ENCODE results near the gene CHTF18.

The CHTF18 gene

GRCh38 chr16:760545-761343, 27.7 kb upstream of the CHTF18 start, which contains the start of gene MSLN:
MSLN (plus strand) TSS chr16:760734; CDS start chr16:762681, 1,947 bp downstream.
- DNase-seq (ENCODE audit: low read depth in 2 of 2) = no peak

DNA sequence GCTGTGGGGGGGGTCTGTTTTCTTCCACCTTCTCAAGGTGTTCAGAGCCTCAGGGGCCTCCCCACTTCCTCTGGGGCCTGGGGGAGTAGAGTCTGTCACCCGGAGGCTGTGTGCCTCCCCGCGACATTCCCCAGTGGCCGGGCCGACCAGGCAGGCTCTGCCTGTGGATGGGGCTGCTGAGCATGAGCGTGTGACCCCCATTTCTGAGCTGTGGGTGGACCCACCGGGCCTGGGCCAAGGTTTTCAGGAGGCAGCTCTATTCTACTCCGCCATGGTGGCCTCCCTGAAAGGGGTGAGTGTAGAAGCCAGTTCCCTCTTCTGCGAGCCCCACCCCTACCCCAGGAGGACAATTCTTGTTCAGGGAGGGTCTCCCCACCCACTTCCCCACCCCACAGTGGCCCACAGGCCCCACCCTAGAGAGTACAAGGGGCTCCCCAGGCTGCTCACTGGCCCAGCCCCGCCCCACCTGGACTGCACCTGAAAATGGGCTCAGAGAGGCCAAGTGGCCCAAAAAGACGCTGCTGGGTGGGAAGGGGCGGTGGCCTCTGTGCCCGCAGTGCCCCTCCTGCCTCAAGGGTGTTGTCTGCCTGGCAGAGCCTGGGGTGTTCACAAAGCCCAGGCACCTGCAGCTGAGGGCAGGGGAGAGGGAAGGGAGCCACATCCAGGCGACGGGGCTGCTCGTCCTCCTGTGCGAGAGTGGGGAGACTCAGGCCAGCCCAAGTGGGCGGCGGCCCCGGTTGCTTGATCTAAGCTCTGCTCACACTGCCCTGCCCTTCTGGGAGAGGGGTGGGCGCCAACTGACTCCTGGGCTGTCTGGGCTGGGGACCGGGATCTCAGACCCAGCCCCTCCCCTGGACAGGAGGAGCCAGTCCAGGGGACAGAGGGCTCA, 26.6 kb upstream of the CHTF18 start:
- no peak for DNase-seq (ENCODE audit: low read depth in 2 of 2)

- DNase-seq (ENCODE audit: low read depth in 2 of 2) = no peak
Measured at GRCh38 chr16:762595-763268, 25.7 kb upstream of the CHTF18 start.

- no peak for DNase-seq (ENCODE audit: low read depth in 2 of 2)
Measured at GRCh38 chr16:763369-764183, 24.8 kb upstream of the CHTF18 start.

DNA sequence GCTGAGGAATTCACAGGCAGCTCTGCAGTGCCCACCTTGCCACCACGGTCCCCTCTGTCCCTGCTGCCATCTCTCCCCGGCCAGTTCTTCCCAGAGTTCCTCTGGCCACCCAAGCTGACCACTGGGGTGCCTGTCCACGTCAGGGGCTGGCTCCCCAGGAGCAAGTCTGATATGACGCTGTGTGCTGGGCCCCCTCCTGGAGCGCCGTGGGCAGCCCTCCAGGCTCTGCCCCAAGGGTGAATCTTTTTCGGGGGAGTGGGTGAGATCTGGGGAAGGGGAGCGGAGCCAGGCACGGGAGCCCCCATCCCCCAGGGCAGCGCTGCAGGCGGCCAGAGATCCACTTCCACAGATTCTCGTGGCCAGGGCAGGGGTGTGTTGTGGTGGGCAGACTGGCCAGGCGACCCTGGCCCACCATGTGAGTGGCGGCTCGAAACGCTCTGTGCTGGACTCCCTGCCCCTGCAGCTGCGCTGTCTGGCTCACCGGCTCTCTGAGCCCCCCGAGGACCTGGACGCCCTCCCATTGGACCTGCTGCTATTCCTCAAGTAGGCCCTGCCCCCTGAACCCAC, 24.2 kb upstream of the CHTF18 start:
- no peak for DNase-seq (ENCODE audit: low read depth in 2 of 2)

GRCh38 chr16:764848-765487, 23.5 kb upstream of the CHTF18 start:
- no peak for DNase-seq (ENCODE audit: low read depth in 2 of 2)

GRCh38 chr16:765488-765865, 22.9 kb upstream of the CHTF18 start:
- no peak for DNase-seq (ENCODE audit: low read depth in 2 of 2)

DNA sequence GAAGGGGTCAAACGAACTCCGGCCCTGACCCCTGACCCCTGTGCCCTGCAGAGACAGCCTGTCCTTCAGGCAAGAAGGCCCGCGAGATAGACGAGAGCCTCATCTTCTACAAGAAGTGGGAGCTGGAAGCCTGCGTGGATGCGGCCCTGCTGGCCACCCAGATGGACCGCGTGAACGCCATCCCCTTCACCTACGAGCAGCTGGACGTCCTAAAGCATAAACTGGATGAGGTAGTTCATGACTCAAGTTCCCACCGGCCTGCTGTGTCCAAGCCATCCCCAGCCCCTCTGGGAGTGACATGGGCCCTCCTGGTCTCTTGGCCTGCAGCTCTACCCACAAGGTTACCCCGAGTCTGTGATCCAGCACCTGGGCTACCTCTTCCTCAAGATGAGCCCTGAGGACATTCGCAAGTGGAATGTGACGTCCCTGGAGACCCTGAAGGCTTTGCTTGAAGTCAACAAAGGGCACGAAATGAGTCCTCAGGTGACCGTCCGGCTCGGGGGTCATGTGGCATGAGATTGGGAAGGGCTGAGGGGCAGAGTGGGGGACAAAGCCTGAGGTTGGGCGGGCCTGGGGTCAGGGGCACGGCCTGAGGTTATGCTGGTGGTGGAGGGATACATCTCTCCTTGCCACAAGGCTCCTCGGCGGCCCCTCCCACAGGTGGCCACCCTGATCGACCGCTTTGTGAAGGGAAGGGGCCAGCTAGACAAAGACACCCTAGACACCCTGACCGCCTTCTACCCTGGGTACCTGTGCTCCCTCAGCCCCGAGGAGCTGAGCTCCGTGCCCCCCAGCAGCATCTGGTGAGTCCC, 22.2 kb upstream of the CHTF18 start:
- DNase-seq (ENCODE audit: low read depth in 2 of 2) = no peak

GRCh38 chr16:766820-767640, 21.4 kb upstream of the CHTF18 start:
- no peak for DNase-seq (ENCODE audit: low read depth in 2 of 2)

GRCh38 chr16:767743-768235, 20.6 kb upstream of the CHTF18 start:
- DNase-seq (ENCODE audit: low read depth in 2 of 2) = no peak

GRCh38 chr16:768428-768827, 20.0 kb upstream of the CHTF18 start:
- DNase-seq (ENCODE audit: low read depth in 2 of 2) = no peak

DNA sequence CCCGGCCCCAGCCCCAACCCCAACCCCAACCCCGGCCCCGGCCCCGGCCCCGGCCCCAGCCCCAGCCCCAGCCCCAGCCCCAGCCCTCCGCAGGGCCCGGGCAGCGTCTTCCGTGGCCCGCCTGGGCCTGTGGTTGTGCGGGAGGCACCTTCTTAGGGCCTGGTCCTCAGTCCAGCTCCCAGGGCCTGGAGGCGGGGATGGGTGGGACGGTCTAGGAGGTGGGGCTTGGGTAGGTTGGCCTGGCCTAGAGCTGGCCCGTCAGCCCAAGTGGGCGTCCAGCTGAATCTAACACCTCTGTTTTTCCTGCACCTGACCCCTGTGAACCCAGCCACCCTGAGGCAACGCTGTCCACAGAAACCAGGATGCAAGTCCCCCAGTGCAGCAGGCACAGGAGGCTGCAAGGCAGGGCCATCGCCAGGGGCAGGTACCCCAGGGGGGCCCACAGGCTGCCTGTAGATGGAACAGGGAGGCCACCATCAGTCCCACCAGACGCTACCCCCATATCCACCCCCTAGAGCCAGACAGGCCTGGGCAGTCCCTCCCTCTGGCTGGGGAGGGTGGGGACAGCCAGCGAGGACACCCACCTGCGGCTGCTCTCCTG, 19.1 kb upstream of the CHTF18 start:
- no peak for DNase-seq (ENCODE audit: low read depth in 2 of 2)

DNA sequence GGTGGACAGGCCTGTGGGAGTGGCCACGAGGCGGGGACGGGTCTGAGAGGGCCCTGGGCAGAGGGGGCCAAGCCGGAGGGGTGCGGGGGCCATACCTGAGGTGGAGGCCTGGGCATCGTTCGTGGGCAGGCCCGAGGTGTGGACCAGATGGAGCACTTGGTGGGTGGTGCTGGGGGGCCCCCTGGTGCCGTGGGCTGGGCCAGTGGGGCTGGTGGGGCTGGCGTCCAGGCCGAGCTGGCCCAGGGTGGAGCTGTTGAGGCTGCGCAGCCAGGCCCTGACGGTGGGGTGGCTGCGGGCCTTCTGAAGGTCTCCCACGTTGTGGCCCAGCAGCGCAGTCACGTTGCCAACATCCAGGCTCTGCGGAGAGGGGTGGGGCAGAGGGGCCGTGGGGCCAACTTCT, 18.5 kb upstream of the CHTF18 start:
- no peak for DNase-seq (ENCODE audit: low read depth in 2 of 2)

GRCh38 chr16:770411-770810, 18.0 kb upstream of the CHTF18 start:
- no peak for DNase-seq (ENCODE audit: low read depth in 2 of 2)

DNA sequence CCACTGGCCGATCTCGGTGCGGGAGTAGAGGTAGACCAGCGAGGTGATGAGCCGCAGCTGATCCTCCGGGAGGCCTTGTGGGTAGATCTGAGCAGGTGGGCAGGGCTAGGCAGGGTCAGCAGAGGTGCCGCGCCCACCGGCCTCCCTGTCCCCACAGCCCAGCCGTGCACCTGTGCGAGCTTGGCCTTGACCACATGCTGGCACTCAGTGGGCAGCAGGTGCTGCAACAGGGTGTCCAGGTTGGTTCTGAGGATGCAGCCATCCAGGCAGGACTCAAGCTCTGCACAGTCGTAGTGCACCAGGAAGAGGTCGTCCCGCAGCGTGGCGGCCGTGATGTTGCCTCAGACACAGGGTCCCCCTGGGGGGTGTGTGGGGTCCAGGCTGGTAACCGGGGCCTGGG, 15.5 kb upstream of the CHTF18 start:
- no peak for DNase-seq (ENCODE audit: low read depth in 2 of 2)

DNA sequence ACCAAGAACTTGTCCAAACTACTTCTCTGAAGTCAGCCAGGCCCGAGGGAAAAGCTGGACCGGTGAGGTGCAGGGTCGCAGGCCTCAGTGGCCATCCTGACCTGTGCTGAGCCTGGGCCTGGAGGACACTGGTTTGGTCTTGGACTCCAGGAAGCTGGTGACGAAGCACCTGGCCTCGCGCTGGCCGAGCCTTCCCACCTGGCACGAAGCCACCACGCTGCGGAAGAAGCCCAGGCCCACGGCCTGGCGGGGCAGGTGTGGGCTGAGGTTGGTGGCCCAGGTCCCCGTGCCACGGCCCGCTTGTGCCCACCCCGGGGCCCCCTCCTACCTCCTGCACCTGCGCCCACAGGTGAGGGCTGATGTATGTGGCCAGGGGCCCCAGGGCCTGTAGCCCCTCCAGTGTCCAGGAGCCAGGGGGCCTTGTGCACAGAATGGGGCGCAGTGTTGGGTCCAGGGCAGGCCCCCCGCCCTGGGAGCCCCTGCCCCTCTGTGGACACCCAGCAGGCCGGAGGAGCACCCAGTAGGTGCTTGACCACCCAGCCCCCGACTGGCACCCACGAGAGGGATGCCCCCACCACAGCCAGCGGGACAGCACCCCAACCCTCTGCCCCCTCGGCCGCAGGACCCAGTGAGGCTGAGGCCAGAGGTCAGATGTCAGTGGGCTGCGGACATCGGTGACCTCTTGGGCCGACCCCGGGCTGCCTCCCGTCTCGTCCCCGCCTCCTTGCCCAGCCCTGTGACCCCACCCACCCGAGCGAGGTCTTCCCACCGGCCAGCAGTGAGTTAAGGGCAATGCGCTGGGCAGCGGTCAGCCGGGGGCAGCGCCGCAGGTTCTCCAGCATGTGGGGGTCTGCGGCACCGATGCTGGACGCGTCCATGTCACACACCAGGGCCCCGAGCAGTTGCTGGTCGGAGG, 14.1 kb upstream of the CHTF18 start:
- no peak for DNase-seq (ENCODE audit: low read depth in 2 of 2)

DNA sequence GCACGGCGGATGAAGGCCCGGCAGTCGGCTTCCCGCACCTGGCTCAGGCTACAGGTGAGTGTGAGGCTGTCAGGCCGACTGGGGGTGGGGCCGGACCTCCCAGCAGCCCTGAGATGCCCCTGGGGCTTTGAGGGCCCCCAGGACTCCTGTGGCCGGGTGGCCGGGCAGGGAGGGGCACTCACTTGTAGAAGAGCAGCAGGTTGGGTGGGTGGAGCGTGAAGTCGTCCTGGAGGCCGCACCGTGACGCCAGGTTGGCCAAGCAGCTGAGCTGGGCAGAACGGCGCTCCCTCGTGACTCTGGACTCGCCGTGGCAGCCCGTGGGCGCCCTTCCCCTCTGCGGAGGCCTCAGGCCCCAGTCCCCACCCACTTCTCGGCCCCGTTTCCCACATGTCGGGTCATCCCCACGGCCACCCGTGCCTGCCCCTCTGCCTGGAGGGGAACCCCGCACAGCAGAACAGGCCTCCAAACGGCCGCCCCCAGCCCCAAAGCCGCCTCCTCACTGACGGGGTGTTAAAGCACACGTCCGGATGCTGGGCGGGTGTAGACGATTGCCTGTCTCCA, 13.1 kb upstream of the CHTF18 start:
- no peak for DNase-seq (ENCODE audit: low read depth in 2 of 2)
